Activated CD8-positive, alpha-beta memory T cell treated with anti-CD3 and anti-CD28 coated beads, Interleukin-2, amount 50 U/mL, for 48 hours (primary cell): Measurements from ENCODE around the gene DOCK3.
A peak's percentile ranks its signal among the peaks of the same experiment; 100 is the strongest.

ENCODE experiments used
- DNase-seq: peaks from one replicate; pipeline ENCODE4 v3.0.0-alpha.2; 2020

The DOCK3 gene

DNA sequence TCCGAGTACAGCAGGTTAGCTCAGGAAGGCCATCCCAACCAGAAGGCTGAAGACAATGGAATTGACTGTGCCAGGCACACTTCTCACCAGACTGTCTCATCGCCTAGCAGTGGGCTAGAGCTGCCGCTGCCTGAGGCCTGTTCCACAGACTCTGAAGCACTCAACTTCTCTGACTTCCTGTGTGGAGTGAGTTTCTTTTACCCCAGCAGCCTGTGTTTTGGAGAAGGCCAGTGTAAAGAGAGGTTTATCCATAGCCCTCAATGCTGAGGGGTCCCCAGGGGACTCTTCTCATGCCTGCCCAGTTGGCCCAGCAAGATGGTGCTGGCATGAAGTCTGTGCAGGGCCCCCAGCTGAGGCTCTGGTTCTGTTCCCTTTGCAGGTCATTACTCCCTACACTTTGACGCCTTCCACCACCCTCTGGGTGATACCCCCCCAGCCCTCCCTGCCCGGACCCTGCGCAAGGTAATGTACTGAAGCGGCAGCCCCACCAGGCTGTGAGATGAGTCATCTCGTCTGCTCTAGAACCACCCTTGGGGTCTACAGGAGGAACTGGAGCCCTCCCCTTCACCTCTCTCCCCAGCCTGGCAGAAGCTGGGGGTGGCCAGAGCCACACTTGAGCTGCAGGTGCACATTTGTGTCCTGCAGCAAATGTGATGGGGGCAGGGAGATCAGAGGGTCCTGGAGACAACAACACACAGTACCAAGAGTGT lies 705.2 kb downstream of the DOCK3 start:
- no peak for DNase-seq

DNA sequence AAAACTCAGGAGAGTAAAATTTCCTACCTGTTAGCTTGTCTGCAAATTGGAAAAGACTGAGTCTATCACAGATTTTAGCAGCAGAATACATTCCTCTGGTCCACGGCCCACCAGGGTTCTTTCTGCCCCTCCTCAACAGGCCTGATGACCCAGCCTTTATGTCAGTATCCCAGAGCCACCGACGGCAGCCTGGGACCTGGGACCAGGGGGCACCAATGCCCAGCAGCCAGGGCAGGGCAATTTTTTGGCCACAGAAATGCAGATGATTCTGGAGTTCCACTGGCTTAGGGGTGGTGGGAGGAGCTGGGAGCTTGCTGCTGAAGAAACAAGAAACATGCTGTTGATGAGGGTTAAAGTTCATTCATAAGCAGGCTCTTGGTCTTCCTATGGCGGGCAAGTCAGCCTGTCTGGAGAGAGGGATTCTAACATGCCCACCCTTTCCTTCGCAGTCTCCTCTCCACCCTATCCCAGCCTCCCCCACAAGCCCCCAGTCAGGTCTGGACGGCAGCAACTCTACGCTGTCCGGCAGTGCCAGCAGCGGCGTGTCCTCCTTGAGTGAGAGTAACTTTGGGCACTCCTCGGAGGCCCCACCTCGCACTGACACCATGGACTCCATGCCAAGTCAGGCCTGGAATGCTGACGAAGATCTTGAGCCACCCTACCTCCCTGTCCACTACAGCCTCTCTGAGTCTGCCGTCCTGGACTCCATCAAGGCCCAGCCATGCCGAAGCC lies 706.0 kb downstream of the DOCK3 start:
- DNase-seq = no peak

DNA sequence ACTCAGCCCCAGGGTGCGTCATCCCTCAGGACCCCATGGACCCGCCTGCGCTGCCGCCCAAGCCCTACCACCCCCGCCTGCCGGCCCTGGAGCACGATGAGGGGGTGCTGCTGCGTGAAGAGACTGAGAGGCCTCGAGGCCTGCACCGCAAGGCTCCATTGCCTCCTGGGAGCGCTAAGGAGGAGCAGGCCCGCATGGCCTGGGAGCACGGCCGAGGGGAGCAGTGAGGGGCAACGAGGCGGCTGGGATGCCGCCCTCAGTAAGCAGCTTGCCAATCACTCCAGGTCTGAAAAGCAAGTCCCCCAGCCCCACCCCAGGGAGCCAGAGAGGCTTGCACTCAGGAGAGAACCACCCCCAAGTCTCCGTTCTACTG lies 706.6 kb downstream of the DOCK3 start:
- peak; percentile 36 for DNase-seq

DNA sequence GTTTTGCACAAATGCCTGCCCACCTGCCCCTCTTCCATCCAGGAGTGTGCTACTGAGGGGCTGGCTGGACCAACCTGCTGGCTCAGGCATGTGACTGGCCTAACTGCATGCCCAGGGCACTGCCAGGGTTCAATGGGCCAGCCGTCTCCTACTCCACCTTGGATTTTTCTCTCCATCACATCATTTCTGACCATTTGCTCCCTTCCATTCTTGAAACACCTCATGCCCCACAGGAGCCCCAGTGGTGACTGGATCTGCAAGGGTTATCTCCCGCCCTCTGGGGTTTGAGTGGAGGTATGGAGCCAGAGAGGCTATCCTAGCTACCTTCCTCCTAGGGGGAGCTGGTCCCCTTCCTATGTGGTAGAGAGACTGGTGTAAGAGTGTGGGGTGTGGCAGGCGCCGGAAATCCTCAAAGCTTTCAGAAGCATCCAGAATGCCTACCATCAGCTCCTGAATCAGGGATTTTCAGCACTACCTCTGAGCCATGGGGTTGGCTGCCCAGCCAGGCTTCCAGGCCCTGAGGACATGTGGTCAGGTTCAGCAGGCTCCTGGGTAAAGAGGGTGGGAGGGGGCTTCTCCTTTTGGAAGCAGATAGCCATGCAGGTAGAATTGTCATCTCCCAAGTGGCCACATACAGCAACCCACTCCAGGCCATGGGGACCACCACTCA lies 707.5 kb downstream of the DOCK3 start:
- DNase-seq = peak; percentile 46

DNA sequence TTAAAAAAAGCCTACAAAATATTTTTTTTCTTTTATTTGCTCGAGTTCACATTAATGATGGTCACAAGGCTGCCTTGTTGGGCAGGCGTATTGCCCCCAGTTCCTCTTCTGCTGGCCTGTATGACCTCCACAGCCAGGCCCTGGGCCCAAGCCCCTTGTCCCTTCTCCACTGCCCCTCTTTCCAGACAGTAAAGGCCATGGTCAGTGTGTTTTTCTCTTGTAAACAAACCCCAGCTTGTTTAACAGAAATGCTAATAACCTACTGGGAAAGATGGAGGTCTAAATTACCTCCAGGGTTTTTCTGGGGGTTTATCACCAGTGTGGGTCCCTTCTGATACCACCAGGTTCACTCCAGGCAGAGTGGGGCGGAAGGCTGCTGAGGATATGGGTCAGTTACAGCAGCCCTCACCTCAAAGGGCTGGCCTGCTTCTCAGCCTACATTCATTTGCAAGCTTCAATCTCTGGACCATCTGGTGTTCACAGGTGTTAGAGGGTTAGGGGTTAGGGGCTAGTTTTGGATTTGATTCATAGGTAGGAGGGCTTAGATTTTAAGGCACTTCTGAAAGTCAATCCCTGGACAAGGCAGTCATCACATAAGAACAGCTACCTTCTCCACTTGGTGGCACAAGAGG lies 708.3 kb downstream of the DOCK3 start:
- peak; percentile 50 for DNase-seq

DNA sequence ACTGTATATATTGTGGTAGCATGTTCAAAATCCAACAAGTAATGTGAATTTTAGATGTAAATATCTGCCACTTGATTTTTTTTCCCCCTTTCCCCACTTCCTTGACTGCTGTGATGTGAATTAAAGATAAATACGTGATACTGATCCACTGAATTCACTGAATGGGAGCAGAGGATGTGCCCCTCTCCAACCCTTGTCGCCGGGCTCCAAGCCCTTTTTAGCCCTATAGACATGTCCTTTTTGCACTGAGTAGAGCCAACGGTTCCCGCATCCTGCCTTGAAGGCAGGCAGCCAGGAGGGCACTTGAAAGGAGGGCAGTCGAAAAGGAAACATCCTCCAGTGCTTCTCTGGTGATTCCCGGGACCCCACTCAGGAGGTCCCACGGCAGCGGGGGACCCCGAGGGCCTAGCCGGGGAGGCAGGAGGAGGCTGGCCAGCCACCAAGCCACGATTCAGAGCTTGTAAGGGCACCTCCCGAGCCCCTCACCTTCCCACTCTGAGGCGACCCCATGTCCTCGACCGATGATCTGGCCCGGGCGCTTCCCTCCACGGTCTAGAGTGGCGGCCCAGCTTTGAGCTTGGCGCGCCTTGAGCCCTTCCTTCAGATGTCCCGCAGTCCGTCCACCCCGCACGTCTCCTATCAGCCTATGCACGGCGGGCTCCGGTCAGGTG lies 709.5 kb downstream of the DOCK3 start:
- peak; percentile 75 for DNase-seq

DNA sequence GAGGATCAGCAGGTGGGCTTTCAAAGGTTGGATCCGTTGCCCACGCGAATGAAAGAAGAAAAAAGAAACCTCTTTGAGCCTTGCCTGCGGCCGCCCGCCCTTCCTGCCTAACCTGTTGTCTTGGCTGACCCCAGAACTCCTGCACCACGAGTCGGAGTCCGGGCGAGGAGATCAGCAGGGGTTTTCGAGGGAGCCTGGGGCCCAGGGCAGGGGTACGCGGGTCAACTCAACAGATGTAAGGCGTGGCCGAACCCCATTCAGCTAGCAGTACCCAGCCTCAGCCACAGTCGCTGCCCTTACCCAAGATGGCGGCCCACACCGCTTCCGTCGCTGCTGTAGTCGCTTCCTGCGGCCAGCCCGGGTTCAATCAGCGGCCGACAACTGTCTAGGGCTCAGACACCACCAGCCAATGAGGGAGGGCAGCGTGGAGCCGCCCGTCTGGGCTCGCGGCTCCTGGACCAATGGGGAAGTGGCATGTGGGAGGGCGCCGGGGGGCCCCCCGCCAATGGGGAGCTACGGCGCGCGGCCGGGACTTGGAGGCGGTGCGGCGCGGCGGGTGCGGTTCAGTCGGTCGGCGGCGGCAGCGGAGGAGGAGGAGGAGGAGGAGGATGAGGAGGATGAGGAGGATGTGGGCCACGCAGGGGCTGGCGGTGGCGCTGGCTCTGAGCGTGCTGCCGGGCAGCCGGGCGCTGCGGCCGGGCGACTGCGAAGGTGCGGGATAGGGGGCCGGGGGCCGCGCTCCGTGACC lies 710.2 kb downstream of the DOCK3 start, which contains the start of gene MANF:
Gene MANF, plus strand, starts transcription at position 566 of the 748 bp plus-strand sequence. Its CDS starts 52 bp downstream, at position 618.
- peak; percentile 96 for DNase-seq

DNA sequence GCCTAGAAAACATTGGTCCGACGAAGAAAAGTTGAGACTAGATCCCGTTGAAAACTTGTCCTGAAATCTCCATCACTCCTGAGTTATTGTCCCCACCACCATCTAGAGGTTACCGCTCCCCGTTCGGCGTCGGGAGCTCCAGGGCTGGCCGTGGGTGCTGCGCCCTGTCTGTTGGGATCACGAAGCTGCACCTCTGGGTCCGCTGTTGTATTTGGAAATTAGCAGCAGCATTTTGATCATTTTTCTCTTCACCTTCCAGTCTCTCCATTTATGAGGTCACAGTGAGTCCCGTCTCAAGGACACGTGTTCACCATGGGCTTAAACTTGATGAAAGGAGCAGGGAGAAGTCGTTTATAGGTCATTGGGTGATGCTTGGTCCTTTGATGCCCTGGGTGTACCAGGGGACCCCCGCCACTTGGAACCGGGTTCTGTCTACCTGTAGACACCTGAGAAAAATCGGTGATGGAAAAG lies 710.9 kb downstream of the DOCK3 start:
- DNase-seq = peak; percentile 63

DNA sequence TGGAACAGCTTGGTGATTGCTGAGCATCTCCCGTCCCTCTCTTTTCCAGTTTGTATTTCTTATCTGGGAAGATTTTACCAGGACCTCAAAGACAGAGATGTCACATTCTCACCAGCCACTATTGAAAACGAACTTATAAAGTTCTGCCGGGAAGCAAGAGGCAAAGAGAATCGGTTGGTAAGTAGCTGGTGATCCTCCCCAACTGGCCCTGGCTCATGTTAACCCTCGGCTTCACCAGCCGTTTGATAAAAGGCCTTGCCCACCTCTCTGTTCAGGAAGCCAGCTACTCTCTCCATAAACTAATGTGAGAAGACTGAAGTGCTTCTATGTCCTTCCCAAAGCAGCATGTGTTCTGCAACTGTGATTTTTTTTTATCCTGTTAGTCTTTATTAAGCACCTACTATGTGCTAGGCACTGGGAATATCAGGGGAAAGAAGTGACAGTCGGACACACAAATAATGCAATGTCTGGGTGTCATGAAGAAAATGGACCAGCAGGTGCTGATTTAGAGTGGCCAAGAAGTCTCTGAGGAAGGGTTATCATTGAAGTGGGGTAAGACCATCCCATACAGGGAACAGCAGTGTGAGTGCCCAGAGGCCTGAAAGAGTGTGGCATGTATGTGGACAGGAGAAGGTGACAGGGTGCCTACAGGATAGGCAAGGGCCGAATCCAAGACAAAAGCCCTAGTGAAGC lies 711.6 kb downstream of the DOCK3 start:
- DNase-seq = peak; percentile 42

DNA sequence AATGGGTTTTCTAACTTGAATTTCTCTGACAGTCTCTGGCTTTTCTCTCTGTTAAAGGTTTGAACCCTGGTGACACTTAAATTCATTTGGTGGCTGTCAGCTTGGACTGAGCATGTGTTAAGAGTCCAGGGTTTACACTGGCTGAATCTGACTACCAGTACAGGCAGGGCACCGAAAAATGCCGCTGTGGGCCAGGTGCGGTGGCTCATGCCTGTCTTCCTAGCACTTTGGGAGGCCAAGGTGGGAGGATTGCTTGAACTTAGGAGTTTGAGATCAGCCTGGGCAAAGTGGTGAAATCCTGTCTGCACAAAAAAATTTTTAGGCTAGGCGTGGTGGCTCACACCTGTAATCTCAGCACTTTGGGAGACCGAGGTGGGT lies 712.1 kb downstream of the DOCK3 start:
- peak; percentile 48 for DNase-seq

DNA sequence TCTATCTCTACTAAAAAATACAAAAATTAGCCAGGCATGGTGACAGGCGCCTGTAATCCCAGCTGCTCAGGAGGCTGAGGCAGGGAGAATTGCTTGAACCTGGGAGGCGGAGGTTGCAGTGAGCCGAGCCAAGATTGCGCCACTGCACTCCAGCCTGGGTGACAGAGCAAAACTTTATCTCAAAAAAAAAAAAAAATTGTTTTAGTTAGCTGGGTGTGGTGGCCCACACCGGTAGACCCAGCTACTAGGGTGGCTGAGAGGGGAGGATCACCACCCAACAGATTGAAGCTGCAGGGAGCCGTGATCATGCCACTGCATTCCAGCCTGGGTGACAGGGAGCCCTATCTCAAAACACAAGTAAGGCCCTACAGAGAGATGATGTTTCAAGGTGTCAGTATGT lies 712.6 kb downstream of the DOCK3 start:
- peak; percentile 46 for DNase-seq

DNA sequence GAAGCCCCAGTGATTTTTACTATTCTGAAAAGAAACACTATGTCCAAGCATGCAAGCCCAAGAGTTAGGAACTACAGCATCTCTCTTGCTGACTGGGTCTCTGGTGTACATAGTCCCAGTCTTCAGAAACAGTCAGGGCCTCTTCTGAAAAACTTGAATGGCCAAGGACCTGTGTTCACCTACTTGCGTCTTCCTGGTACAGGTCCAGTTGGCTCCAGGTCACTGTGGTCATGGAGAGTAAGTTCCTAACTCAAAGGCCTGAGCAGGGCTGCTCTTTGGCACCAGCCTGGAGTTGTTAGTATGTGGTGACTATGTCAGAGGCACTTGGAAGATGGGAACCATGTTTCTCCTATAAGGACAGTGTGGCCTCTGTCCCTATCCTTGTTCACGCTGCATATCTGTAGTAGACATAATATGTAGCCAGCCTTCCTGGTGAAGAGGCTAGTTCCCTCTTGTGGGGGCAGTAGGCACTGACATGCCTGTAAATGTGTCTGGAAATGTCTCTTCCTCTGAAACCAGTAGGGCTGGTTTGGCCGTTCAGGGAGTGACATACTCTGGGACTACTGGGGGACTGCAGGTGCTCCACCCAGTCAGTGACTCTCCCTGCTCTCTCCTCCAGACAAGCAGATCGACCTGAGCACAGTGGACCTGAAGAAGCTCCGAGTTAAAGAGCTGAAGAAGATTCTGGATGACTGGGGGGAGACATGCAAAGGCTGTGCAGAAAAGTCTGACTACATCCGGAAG lies 713.7 kb downstream of the DOCK3 start:
- peak; percentile 48 for DNase-seq

DNA sequence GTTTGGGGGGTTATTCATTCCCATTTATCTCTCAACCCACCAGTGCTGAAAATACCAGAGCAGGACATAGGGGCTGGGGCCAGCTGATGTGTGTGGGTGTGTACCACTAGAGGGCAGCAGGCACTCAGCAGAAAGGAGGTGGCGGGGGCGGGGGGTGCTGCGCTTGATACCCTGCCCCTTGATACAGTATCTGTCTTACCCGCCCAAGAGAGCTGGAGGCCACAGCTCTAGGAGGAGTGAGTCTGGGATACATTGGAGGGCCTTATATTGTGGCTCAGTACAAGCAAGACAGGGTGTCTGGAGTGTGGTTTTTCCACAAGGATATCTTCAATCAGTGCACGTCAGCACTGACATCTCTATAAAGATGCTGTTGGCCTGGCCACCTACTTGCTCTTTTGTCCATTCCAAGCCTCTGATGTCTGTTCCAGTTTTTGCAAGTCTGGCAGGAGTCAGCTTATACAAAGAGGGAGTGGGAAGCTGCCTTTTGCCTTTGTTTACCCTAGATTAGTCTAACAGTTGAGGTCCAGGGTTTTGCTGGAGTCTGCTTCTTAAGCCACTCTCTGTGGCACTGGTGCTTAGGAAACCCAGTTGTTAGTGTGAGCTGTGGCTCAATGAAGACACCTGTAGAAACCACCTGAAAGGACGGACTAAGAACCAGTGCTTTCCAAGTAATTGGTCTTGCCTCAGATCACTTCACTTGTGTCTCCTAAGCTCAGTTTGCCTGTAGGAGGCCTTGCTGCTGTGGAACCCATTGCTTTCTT lies 714.9 kb downstream of the DOCK3 start:
- DNase-seq = peak; percentile 73

DNA sequence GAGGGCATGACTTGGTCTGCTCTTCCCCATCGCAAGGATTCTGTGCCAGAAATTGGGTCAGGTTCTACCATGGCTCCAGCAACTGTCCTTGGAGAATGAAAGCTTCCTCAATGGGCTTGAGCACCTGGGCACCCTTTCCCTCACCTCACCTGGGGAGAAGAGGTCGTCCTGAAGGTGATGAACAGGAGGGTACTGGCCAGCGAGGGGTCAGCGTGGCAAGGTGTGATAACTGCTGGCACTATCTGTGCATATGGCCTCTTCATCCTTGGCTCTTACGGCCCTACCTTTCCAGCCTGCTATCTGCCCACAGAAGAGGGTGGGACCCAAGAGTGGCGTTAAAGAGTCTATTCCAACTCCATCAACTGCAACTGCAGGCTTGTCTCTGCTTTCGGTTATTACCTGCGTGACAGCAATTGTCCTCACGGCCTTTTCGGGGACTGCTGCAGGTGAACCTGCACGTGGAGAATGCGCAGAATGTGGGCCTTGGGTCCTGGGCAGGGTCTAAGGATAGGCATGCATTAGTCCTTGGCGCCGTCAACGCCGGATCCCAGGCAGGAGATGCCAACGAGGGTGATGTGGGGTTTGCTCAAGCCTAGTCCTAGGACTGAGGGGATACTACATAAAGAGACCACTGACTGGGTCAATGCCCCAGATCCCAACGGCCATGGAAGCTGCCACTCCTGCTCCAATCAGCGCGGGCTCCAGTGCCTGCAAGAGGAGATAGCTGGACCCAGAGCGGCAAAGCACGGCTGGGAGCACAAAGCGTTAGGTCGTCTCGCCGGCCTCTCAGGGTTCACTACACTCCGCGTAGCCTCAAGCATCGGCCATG lies 715.7 kb downstream of the DOCK3 start:
- no peak for DNase-seq

DNA sequence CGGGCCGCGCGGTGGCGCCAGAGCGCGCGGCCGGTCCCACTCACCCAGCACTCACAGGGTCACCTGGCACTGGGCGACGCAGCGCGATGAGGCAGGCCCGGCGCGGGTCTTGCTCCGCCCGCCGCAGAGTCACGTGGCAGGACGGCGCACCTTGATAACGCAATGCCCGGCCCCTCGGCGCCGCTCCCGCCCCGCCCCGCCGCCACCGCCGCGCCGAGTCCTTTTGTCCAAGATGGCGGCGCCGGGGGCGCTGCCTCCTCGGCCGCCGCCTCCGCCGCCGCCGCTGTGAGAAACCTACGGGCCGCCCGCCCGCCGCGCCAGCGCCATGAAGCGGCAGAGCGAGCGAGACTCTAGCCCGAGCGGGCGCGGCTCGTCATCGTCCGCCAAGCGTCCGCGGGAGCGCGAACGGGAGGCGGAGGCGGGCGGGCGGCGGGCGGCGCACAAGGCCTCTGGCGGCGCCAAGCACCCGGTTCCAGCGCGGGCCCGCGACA lies 716.4 kb downstream of the DOCK3 start, which contains the start of gene RBM15B:
Gene RBM15B, plus strand, starts transcription at position 211 of the 491 bp plus-strand sequence. Its CDS starts 115 bp downstream, at position 326.
- DNase-seq = peak; percentile 99

DNA sequence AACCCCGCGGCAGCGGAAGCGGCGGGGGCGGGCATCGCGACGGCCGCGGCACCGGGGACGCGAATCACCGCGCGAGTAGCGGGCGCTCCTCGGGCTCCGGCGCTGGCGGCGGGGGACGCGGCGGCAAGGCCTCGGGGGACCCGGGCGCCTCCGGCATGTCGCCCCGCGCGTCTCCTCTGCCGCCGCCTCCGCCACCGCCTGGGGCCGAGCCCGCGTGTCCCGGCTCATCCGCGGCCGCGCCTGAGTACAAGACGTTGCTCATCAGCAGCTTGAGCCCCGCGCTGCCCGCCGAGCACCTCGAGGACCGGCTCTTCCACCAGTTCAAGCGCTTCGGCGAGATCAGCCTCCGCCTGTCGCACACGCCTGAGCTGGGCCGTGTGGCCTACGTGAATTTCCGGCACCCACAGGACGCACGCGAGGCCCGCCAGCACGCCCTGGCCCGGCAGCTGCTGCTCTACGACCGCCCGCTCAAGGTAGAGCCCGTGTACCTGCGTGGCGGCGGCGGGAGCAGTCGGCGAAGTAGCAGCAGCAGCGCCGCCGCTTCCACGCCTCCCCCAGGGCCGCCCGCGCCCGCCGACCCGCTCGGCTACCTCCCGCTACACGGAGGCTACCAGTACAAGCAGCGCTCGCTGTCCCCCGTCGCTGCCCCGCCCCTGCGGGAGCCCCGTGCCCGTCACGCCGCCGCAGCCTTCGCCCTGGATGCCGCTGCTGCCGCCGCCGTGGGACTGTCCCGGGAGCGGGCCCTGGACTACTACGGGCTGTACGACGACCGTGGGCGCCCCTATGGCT lies 717.0 kb downstream of the DOCK3 start:
- DNase-seq = peak; percentile 75

DNA sequence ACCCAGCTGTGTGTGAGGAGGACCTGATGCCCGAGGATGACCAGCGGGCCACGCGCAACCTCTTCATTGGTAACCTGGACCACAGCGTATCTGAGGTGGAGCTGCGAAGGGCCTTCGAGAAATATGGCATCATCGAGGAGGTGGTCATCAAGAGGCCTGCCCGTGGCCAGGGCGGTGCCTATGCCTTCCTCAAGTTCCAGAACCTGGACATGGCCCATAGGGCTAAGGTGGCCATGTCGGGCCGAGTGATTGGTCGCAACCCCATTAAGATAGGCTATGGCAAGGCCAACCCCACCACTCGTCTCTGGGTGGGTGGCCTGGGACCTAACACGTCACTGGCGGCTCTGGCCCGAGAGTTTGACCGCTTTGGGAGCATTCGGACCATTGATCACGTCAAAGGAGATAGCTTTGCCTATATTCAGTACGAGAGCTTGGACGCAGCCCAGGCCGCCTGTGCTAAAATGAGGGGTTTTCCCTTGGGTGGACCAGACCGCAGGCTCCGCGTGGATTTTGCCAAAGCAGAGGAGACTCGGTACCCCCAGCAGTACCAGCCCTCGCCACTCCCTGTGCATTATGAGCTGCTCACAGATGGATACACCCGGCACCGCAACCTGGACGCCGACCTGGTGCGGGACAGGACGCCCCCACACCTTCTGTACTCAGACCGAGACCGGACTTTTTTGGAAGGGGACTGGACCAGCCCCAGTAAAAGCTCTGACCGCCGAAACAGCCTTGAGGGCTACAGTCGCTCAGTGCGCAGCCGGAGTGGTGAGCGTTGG lies 717.8 kb downstream of the DOCK3 start:
- DNase-seq = no peak
